Measurements from ENCODE around the gene ZFAND2A. TPM values are rescaled to one million over a fixed set of nuclear protein-coding genes. Genes with fewer than 3 reads are reported as not detected.
A peak's percentile ranks its signal among the peaks of the same experiment; 100 is the strongest.
"Not testable (repeated sequence)": the region's sequence is repeated elsewhere in the genome, so short reads cannot be mapped to it uniquely, and the experiment has no call there.

ZFAND2A gene, protein sequence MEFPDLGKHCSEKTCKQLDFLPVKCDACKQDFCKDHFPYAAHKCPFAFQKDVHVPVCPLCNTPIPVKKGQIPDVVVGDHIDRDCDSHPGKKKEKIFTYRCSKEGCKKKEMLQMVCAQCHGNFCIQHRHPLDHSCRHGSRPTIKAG
- total RNA-seq (10 to 100 TPM; 92.3 to 92.5 TPM), total RNA-seq (6.2 to 45.0 (median 16.0) reads per million in 172 experiments)
- 20.7 TPM for polyA plus RNA-seq (2013, experiment 1 of 2)
- polyA plus RNA-seq (2013, experiment 2 of 2), result 34.6 TPM

- Histone ChIP-seq H3K4me3 (ENCODE audit: low read length) (peak within 1 kb of the TSS; percentile 95), H3K9me3 (ENCODE audit: control insufficient read depth in 1 of 2, insufficient read depth in 1 of 2, low read length in 2 of 2) (no peaks in the 10 kb centered on the region), H3K4me1 (ENCODE audit: insufficient read depth, low read length) (peaks cover 17% of the 10 kb centered on the region), H3K27me3 (ENCODE audit: control insufficient read depth in 1 of 2, insufficient read depth in 2 of 2, low read length in 2 of 2) (no peaks in the 10 kb centered on the region), H3K27ac (ENCODE audit: low read depth in 1 of 2, low read length in 2 of 2) (peak within 1 kb of the TSS; percentile 88 to 94), H3K36me3 (ENCODE audit: insufficient read depth, low read length) (peaks cover 26% of the 10 kb centered on the region)
- Mint-ChIP-seq H3K4me1 (ENCODE audit: low read depth) (peaks cover 29% of the 10 kb centered on the region), H3K36me3 (ENCODE audit: low read depth) (peaks cover 32% of the 10 kb centered on the region), H3K4me3 (peak within 1 kb of the TSS; percentile 92), H3K27ac (peak within 1 kb of the TSS; percentile 87), H3K9me3 (no peaks in the 10 kb centered on the region), H3K27me3 (no peaks in the 10 kb centered on the region)
- POLR2A ChIA-PET, result interaction anchor here (0.6 to 1.9 kb wide), 11 partner anchors 10 to 1369 kb away, joined by 3 to 33 read pairs (median 3); partner anchors contain the start of gene COX19
- CTCF ChIA-PET, result interaction anchor here (0.6 to 1.8 kb wide), 5 partner anchors 10 to 409 kb away, joined by 3 to 7 read pairs (median 4); a partner anchor contains a TSS
- peak; percentile 97 for ATAC-seq (ENCODE audit: poor library complexity)
- DNase-seq, result peak; percentile 96 to 99 (median 98)
- TF ChIP-seq, protein P1, sequence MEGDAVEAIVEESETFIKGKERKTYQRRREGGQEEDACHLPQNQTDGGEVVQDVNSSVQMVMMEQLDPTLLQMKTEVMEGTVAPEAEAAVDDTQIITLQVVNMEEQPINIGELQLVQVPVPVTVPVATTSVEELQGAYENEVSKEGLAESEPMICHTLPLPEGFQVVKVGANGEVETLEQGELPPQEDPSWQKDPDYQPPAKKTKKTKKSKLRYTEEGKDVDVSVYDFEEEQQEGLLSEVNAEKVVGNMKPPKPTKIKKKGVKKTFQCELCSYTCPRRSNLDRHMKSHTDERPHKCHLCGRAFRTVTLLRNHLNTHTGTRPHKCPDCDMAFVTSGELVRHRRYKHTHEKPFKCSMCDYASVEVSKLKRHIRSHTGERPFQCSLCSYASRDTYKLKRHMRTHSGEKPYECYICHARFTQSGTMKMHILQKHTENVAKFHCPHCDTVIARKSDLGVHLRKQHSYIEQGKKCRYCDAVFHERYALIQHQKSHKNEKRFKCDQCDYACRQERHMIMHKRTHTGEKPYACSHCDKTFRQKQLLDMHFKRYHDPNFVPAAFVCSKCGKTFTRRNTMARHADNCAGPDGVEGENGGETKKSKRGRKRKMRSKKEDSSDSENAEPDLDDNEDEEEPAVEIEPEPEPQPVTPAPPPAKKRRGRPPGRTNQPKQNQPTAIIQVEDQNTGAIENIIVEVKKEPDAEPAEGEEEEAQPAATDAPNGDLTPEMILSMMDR (IDR thresholded peaks at IDR 0.05), result no peak
- intact Hi-C loops (cut with DNase I, micrococcal nuclease), result loop anchor here (1.0 to 2.0 kb wide), 4 partner anchors 9 to 185 kb away; partner anchors contain the start of gene COX19 (in 1 of the 2)
These were observed at the start of gene ZFAND2A for GRCh38 chr7:1159891-1160669. Gene ZFAND2A, minus strand, starts transcription at chr7:1160196. Its CDS starts 1,984 bp downstream, at chr7:1158212.

- Histone ChIP-seq H3K36me3 (ENCODE audit: insufficient read depth, low read length) (no peaks in the 10 kb centered on the region), H3K9me3 (ENCODE audit: control insufficient read depth in 1 of 2, insufficient read depth in 1 of 2, low read length in 2 of 2) (no peaks in the 10 kb centered on the region), H3K27me3 (ENCODE audit: control insufficient read depth in 1 of 2, insufficient read depth in 2 of 2, low read length in 2 of 2) (peaks cover 17 to 34% of the 10 kb centered on the region in 2 experiments), H3K27ac (ENCODE audit: low read depth in 1 of 2, low read length in 2 of 2) (no peak overlapping the region), H3K4me1 (ENCODE audit: insufficient read depth, low read length) (no peaks in the 10 kb centered on the region), H3K4me3 (ENCODE audit: low read length) (no peak overlapping the region)
- intact Hi-C loops (cut with DNase I, micrococcal nuclease), result no loop called here
- no peak overlapping the region for H3K4me3 Mint-ChIP-seq
- no peak overlapping the region for H3K27ac Mint-ChIP-seq
- ChIA-PET CTCF (no interaction called here), POLR2A (no interaction called here)
- DNase-seq (no peak), ATAC-seq (ENCODE audit: poor library complexity) (no peak)
- H3K27me3 Mint-ChIP-seq, result peaks cover 40% of the 10 kb centered on the region
- H3K4me1 Mint-ChIP-seq (ENCODE audit: low read depth), result no peaks in the 10 kb centered on the region
- no peaks in the 10 kb centered on the region for H3K36me3 Mint-ChIP-seq (ENCODE audit: low read depth)
- TF ChIP-seq, protein P1 (IDR thresholded peaks at IDR 0.05), result no peak
- no peaks in the 10 kb centered on the region for H3K9me3 Mint-ChIP-seq
These were observed 49.1 kb upstream of the ZFAND2A start for GRCh38 chr7:1209097-1209496.

GRCh38 chr7:1205742-1206141 is 45.7 kb upstream of the ZFAND2A start:
- H3K4me1 ChIP-seq (ENCODE audit: insufficient read depth, low read length); H3K27ac Mint-ChIP-seq; H3K36me3 Mint-ChIP-seq (ENCODE audit: low read depth); H3K4me3 ChIP-seq (ENCODE audit: low read length); CTCF ChIA-PET; H3K27ac ChIP-seq (ENCODE audit: low read depth in 1 of 2, low read length in 2 of 2); H3K4me1 Mint-ChIP-seq (ENCODE audit: low read depth); DNase-seq; POLR2A ChIA-PET; H3K4me3 Mint-ChIP-seq; ATAC-seq (ENCODE audit: poor library complexity); H3K9me3 ChIP-seq (ENCODE audit: control insufficient read depth in 1 of 2, insufficient read depth in 1 of 2, low read length in 2 of 2); H3K9me3 Mint-ChIP-seq; intact Hi-C loops (cut with DNase I, micrococcal nuclease); H3K36me3 ChIP-seq (ENCODE audit: insufficient read depth, low read length): not testable (repeated sequence)
- H3K27me3 ChIP-seq (ENCODE audit: control insufficient read depth in 1 of 2, insufficient read depth in 2 of 2, low read length in 2 of 2), result peaks cover 14 to 18% of the 10 kb centered on the region in 2 experiments
- peaks cover 33% of the 10 kb centered on the region for H3K27me3 Mint-ChIP-seq

Measured in CD4-positive, alpha-beta T cell (primary cell).